SK-N-SH (cell line): ENCODE data around the gene TNRC6A. TPM values are rescaled to one million over a fixed set of nuclear protein-coding genes. Genes with fewer than 3 reads are reported as not detected.
A peak's percentile ranks its signal among the peaks of the same experiment; 100 is the strongest.

ENCODE experiments used
- CTCF ChIA-PET: fragments of 300-600, 350-600 bp; formaldehyde crosslinking; extraction: SDS; loops from one replicate; lab custom pipeline; 2021; lab: Yijun Ruan, JAX
- POLR2A ChIA-PET: fragments of 350-600 bp; sonication (Branson Sonifier 250); formaldehyde crosslinking; extraction: SDS; loops from one replicate; lab custom pipeline; 2020; ENCODE audit warnings: antibody characterized with exemption, inconsistent platforms; lab: Yijun Ruan, JAX
- DNase-seq: peaks from one replicate; pipeline ENCODE4 v3.0.0; 2012
- H2AFZ ChIP-seq: fragments of 200-600 bp; sonication (generic); 2 replicates; pipeline ENCODE4 v1.8.1; 2016; ENCODE audit warnings: antibody characterized with exemption, mild to moderate bottlenecking, low read depth
- H3F3A ChIP-seq: fragments of 200-600 bp; sonication (generic); replicated peaks from 2 replicates; pipeline ENCODE3; 2016; ENCODE audit warnings: antibody characterized with exemption, mild to moderate bottlenecking; ENCODE audit not compliant: insufficient read depth
- H3K27ac ChIP-seq, 2 experiments: fragments of 200-500 bp in 1 of 2; fragments of 200-600 bp in 1 of 2; sonication (Bioruptor generic) in 1 of 2; sonication (generic), shearing (Covaris generic) in 1 of 2; 2 replicates each; pipeline versions ENCODE4 v1.5.1 to v1.6.1; 2014 to 2016; ENCODE audit warnings: low read depth in 2 of 2, inconsistent platforms in 1 of 2, low read length in 1 of 2, mild to moderate bottlenecking in 1 of 2, mixed read lengths in 1 of 2
- H3K27me3 ChIP-seq: fragments of 200-600 bp; sonication (generic), shearing (Covaris generic); 2 replicates; pipeline ENCODE4 v1.6.1; 2016; ENCODE audit warnings: mixed run types; ENCODE audit not compliant: insufficient read depth
- H3K36me3 ChIP-seq, 2 experiments: fragments of 200-500 bp in 1 of 2; fragments of 200-600 bp in 1 of 2; sonication (Bioruptor generic) in 1 of 2; sonication (generic) in 1 of 2; replicated peaks in 1 of 2; 2 replicates each; pipeline versions ENCODE3 to v1.5.1; 2014 to 2016; ENCODE audit warnings: low read length in 1 of 2, mild to moderate bottlenecking in 1 of 2; ENCODE audit not compliant: insufficient read depth in 2 of 2, control insufficient read depth in 1 of 2
- H3K4me1 ChIP-seq, 2 experiments: fragments of 200-500 bp in 1 of 2; fragments of 200-600 bp in 1 of 2; sonication (Bioruptor generic) in 1 of 2; sonication (generic), shearing (Covaris generic) in 1 of 2; 2 replicates each; pipeline versions ENCODE4 v1.5.1 to v1.6.1; 2014 to 2016; ENCODE audit warnings: low read depth in 1 of 2, low read length in 1 of 2, mixed run types in 1 of 2; ENCODE audit not compliant: insufficient read depth in 2 of 2, control insufficient read depth in 1 of 2
- H3K4me2 ChIP-seq: fragments of 200-600 bp; sonication (generic), shearing (Covaris generic); 2 replicates; pipeline ENCODE4 v1.6.1; 2017; ENCODE audit warnings: mixed run types
- H3K4me3 ChIP-seq, 2 experiments: fragments of 200-500 bp in 1 of 2; fragments of 200-600 bp in 1 of 2; sonication (Bioruptor generic) in 1 of 2; sonication (generic), shearing (Covaris generic) in 1 of 2; 2 replicates each; pipeline versions ENCODE4 v1.5.1 to v1.8.1; 2014 to 2016; ENCODE audit warnings: low read depth in 2 of 2, inconsistent platforms in 1 of 2, low read length in 1 of 2, mild to moderate bottlenecking in 1 of 2, mixed read lengths in 1 of 2, moderate library complexity in 1 of 2
- H3K79me2 ChIP-seq: fragments of 200-600 bp; sonication (generic); 2 replicates; pipeline ENCODE4 v1.8.1; 2017; ENCODE audit warnings: mild to moderate bottlenecking; ENCODE audit not compliant: insufficient read depth
- H3K9ac ChIP-seq: fragments of 200-600 bp; sonication (generic); 2 replicates; pipeline ENCODE4 v1.6.1; 2017; ENCODE audit warnings: mixed run types
- H3K9me2 ChIP-seq: fragments of 200-600 bp; sonication (generic); 2 replicates; pipeline ENCODE4 v1.6.1; 2017; ENCODE audit warnings: mixed run types
- H3K9me3 ChIP-seq: fragments of 200-600 bp; sonication (generic); 2 replicates; pipeline ENCODE4 v1.6.1; 2017; ENCODE audit warnings: mixed run types, mild to moderate bottlenecking, moderate library complexity
- H4K20me1 ChIP-seq: fragments of 200-600 bp; sonication (generic); 2 replicates; pipeline ENCODE4 v1.6.1; 2017; ENCODE audit warnings: mild to moderate bottlenecking, mixed run types; ENCODE audit not compliant: insufficient read depth
- EZH2phosphoT487 ChIP-seq: fragments of 200-600 bp; sonication (generic); IDR thresholded peaks from 2 replicates; pipeline ENCODE4 v1.6.1; 2017; ENCODE audit warnings: low read depth, mixed run types, mild to moderate bottlenecking, antibody characterized with exemption, moderate library complexity, borderline replicate concordance
- FOSL2 ChIP-seq: IDR thresholded peaks from 2 replicates; pipeline ENCODE4 v1.4.0; 2012; ENCODE audit warnings: low read depth, mild to moderate bottlenecking, moderate library complexity, borderline replicate concordance
- FOXJ3 ChIP-seq: sonication (generic); formaldehyde crosslinking; IDR thresholded peaks from 2 replicates; pipeline ENCODE4 v1.5.1; 2020; ENCODE audit warnings: mild to moderate bottlenecking, missing genetic modification reagents
- GATA2 ChIP-seq: sonication (generic); formaldehyde crosslinking; IDR thresholded peaks from 2 replicates; pipeline ENCODE4 v1.5.0; 2020; ENCODE audit warnings: mild to moderate bottlenecking, missing genetic modification reagents
- MEF2A ChIP-seq: IDR thresholded peaks from 2 replicates; pipeline ENCODE4 v1.4.0; 2012; ENCODE audit warnings: low read depth, borderline replicate concordance
- MXI1 ChIP-seq: IDR thresholded peaks from 2 replicates; pipeline ENCODE4 v1.6.1; 2012; ENCODE audit warnings: mild to moderate bottlenecking, low read depth, low read length, improper control_type of control experiment
- NFIC ChIP-seq: IDR thresholded peaks from 2 replicates; pipeline ENCODE4 v1.4.0; 2012; ENCODE audit warnings: borderline replicate concordance
- NRF1 ChIP-seq: IDR thresholded peaks from 2 replicates; pipeline ENCODE4 v1.6.1; 2012; ENCODE audit warnings: low read depth, mild to moderate bottlenecking, low read length
- POLR2AphosphoS5 ChIP-seq: IDR thresholded peaks from 2 replicates; pipeline ENCODE4 v1.6.1; 2012; ENCODE audit warnings: low read depth, low read length
- RCOR1 ChIP-seq: fragments of 150-350 bp; IDR thresholded peaks from 2 replicates; pipeline ENCODE4 v1.6.1; 2017; ENCODE audit warnings: antibody characterized with exemption, low read length
- RFX5 ChIP-seq: IDR thresholded peaks from 2 replicates; pipeline ENCODE4 v1.6.1; 2012; ENCODE audit warnings: mild to moderate bottlenecking, improper control_type of control experiment, low read length
- SIN3A ChIP-seq: IDR thresholded peaks from 2 replicates; pipeline ENCODE4 v1.6.1; 2012; ENCODE audit warnings: low read depth, mild to moderate bottlenecking, low read length, moderate library complexity, borderline replicate concordance
- TCF12 ChIP-seq: IDR thresholded peaks from 2 replicates; pipeline ENCODE4 v1.4.0; 2012
- TEAD4 ChIP-seq: IDR thresholded peaks from 2 replicates; pipeline ENCODE4 v1.4.0; 2012; ENCODE audit warnings: mild to moderate bottlenecking, borderline replicate concordance; ENCODE audit not compliant: insufficient read depth
- USF2 ChIP-seq: fragments of 150-350 bp; IDR thresholded peaks from 2 replicates; pipeline ENCODE4 v1.6.1; 2017; ENCODE audit warnings: antibody characterized with exemption, low read length, low read depth, borderline replicate concordance
- WGBS: methylation state at CpG from one replicate; pipeline ENCODE4 v1.1.6; 2017; ENCODE audit warnings: low lambda C conversion rate; 5-methylcytosine and 5-hydroxymethylcytosine counted together
- polyA plus RNA-seq, 3 experiments: library from polyadenylated mRNA; depleted of rRNA; stranded (reverse); fragments of >200 nt; gene quantifications; 2 replicates each; pipeline ENCODE4 v1.2.3, GENCODE V29; 2012
- TF ChIP-seq, protein P1 (sequence below): IDR thresholded peaks from 2 replicates; pipeline ENCODE4 v1.6.1; 2012; ENCODE audit warnings: mild to moderate bottlenecking, low read depth, low read length, moderate library complexity
- TF ChIP-seq, protein P2 (sequence below): IDR thresholded peaks from 2 replicates; pipeline ENCODE4 v1.4.0; 2012; ENCODE audit warnings: low read depth

Gene TNRC6A
- polyA plus RNA-seq, 1 of the 3 experiments (the other 2 are of a cell fraction): 32.5 TPM

DNA sequence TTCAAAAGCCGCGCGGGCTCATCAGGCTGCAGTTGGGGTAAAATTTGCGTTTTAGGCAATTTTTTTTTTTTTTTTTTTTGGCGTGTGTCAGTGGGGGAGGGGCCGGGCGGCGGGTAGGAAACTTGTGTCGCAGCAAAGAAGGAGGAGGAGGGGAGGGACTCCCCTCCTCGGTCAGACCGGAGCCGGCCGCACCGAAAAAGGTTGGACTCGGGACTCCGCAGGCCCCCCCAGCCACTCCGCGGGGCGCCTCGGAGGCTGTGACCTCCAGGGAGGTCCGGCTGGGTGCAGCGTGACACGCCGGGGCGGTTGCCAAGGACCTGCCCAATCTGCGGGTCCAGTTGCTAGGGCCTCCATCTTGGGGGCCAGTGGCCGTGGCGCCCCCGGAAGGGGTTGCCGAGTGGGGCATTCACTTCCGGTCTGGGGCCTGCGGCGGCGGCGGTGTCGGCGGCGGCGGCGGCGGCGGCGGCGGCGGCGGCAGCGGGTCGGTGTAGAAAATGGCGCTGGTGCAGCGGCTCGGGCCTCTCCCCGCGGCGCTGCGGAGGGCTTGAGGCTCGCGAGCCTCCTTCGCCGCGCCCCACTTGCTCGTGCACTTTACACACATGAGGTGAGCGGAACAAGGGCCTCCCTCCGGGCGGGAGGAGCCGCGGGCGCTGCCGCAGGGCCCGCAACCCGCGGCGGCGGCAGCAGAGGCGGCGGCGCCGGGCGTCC lies at the start of gene TNRC6A (continued):
- TF ChIP-seq MXI1 (peak; percentile 83; the same call in 1 of the 2 replicates), TEAD4 (no peak), POLR2AphosphoS5 (peak; percentile 74), FOSL2 (no peak), EZH2phosphoT487 (no peak), RFX5 (no peak)
- TF ChIP-seq, protein P1, sequence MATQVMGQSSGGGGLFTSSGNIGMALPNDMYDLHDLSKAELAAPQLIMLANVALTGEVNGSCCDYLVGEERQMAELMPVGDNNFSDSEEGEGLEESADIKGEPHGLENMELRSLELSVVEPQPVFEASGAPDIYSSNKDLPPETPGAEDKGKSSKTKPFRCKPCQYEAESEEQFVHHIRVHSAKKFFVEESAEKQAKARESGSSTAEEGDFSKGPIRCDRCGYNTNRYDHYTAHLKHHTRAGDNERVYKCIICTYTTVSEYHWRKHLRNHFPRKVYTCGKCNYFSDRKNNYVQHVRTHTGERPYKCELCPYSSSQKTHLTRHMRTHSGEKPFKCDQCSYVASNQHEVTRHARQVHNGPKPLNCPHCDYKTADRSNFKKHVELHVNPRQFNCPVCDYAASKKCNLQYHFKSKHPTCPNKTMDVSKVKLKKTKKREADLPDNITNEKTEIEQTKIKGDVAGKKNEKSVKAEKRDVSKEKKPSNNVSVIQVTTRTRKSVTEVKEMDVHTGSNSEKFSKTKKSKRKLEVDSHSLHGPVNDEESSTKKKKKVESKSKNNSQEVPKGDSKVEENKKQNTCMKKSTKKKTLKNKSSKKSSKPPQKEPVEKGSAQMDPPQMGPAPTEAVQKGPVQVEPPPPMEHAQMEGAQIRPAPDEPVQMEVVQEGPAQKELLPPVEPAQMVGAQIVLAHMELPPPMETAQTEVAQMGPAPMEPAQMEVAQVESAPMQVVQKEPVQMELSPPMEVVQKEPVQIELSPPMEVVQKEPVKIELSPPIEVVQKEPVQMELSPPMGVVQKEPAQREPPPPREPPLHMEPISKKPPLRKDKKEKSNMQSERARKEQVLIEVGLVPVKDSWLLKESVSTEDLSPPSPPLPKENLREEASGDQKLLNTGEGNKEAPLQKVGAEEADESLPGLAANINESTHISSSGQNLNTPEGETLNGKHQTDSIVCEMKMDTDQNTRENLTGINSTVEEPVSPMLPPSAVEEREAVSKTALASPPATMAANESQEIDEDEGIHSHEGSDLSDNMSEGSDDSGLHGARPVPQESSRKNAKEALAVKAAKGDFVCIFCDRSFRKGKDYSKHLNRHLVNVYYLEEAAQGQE: no peak

DNA sequence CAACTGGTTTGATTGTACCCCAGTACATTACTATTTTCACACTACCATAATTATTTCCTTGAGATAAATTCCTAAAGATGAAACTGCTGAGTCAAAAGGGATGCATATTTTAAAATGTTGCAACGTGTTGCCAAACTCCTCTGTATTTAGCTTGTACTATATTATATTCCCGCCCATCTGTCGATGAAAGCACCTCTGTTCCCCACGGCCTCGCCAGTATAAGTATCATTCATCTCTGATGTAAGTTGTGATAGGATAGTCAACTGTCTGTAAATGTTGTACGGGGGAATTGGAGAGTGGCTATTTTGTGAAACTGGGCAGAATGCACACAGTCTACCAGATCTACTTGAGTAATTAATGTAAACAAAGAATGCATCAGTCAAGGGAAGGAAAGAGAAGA lies 47.7 kb upstream of the TNRC6A start:
- Histone ChIP-seq H3K4me2 (no peak overlapping the region), H3K4me3 (no peak overlapping the region), H4K20me1 (no peaks in the 10 kb centered on the region), H3K9me2 (no peaks in the 10 kb centered on the region), H3K4me1 (peaks cover 10 to 14% of the 10 kb centered on the region in 2 experiments), H3K27me3 (no peaks in the 10 kb centered on the region), H2AFZ (no peak overlapping the region), H3F3A (no peaks in the 10 kb centered on the region), H3K27ac (no peak overlapping the region), H3K36me3 (no peaks in the 10 kb centered on the region), H3K79me2 (no peaks in the 10 kb centered on the region), H3K9ac (no peak overlapping the region), H3K9me3 (no peaks in the 10 kb centered on the region)
- WGBS: 64% methylated on average over 6 of the region's 6 CpGs
- TF ChIP-seq NFIC (no peak), SIN3A (no peak), USF2 (no peak), TCF12 (no peak), NRF1 (no peak), MEF2A (no peak), FOXJ3 (CRISPR knock-in tag) (no peak), GATA2 (no peak; the same call in 1 of the 2 replicates), RCOR1 (no peak)
- TF ChIP-seq, protein P2, sequence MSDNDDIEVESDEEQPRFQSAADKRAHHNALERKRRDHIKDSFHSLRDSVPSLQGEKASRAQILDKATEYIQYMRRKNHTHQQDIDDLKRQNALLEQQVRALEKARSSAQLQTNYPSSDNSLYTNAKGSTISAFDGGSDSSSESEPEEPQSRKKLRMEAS: no peak
- CTCF ChIA-PET: interaction anchor here (1.0 kb wide), 1 partner anchor 646 kb away, joined by 3 read pairs; no protein-coding TSS in a partner anchor
- no peak for DNase-seq
- POLR2A ChIA-PET: no interaction called here
